Esophagus muscularis mucosa (tissue), 4 donors: ENCODE results near the gene ZNF692. TPM values are rescaled to one million over a fixed set of nuclear protein-coding genes. Genes with fewer than 3 reads are reported as not detected.
A peak's percentile ranks its signal among the peaks of the same experiment; 100 is the strongest.

ENCODE experiments used
- DNase-seq: peaks from one replicate; pipeline ENCODE4 v3.0.0-alpha.2; 2017; ENCODE audit errors: extremely low spot score
- H3K27ac ChIP-seq, 4 donors: fragments of 200-600 bp; sonication (generic); replicated peaks in 1 of 4; 1 replicate in 3 of 4; 2 replicates in 1 of 4; pipeline ENCODE4 v1.5.1; 2016 to 2019; ENCODE audit warnings: mild to moderate bottlenecking in 1 of 4
- H3K27me3 ChIP-seq, 4 donors: fragments of 200-600 bp; sonication (generic); one replicate each; pipeline versions ENCODE4 v1.5.1 to v1.6.0; 2016 to 2019
- H3K36me3 ChIP-seq, 4 donors: fragments of 200-600 bp; sonication (generic); one replicate each; pipeline ENCODE4 v1.5.1; 2016 to 2019
- H3K4me1 ChIP-seq, 4 donors: fragments of 200-600 bp; sonication (generic); one replicate each; pipeline ENCODE4 v1.5.1; 2016 to 2019
- H3K4me3 ChIP-seq, 4 donors: fragments of 200-600 bp; sonication (generic); 1 replicate in 2 of 4; 2 replicates in 2 of 4; pipeline ENCODE4 v1.5.1; 2016 to 2019; ENCODE audit warnings: mild to moderate bottlenecking in 4 of 4, moderate library complexity in 1 of 4
- H3K9me3 ChIP-seq, 4 donors: fragments of 200-600 bp; sonication (generic); 1 replicate in 3 of 4; 2 replicates in 1 of 4; pipeline ENCODE4 v1.5.1; 2016 to 2019
- CTCF ChIP-seq, 3 experiments: fragments of 200-600 bp in 2 of 3; fragments of 450-650 bp in 1 of 3; sonication (generic) in 2 of 3; IDR thresholded peaks; one replicate each; pipeline ENCODE4 v1.5.1; 2017 to 2019; ENCODE audit warnings: antibody characterized with exemption in 3 of 3, mild to moderate bottlenecking in 2 of 3, moderate library complexity in 1 of 3
- EP300 ChIP-seq: sonication (generic); formaldehyde crosslinking; IDR thresholded peaks from one replicate; pipeline ENCODE4 v1.6.1; 2017; ENCODE audit warnings: antibody characterized with exemption
- POLR2A ChIP-seq: fragments of 450-650 bp; IDR thresholded peaks from one replicate; pipeline ENCODE4 v1.6.1; 2017; ENCODE audit warnings: antibody characterized with exemption, moderate library complexity, mild to moderate bottlenecking, low read depth
- POLR2AphosphoS5 ChIP-seq, 2 donors: sonication (generic); formaldehyde crosslinking; IDR thresholded peaks; one replicate each; pipeline ENCODE4 v1.6.1; 2017; ENCODE audit warnings: antibody characterized with exemption in 2 of 2
- WGBS: methylation state at CpG from one replicate; pipeline ENCODE4 v1.1.5; 2018; 5-methylcytosine and 5-hydroxymethylcytosine counted together
- intact Hi-C: fragments of 100-400 bp; cut with DNase I; formaldehyde crosslinking; loops from one replicate; pipeline ENCODE4 v1.15.1; 2023
- total RNA-seq, 4 donors: library from RNA; depleted of rRNA; stranded (reverse); fragments of >200 nt; gene quantifications; one replicate each; pipeline versions ENCODE4 v1.1.0 to v1.2.1, GENCODE V29; 2016

ZNF692 gene
- total RNA-seq, 4 donors from 2014 or later: 19.4 to 37.3 (median 30.5) TPM

- Histone ChIP-seq H3K4me3 (no peak overlapping the region), H3K9me3 (no peaks in the 10 kb centered on the region), H3K36me3 (peaks cover 44 to 78% (median 77%) of the 10 kb centered on the region in 4 donors), H3K27me3 (no peaks in the 10 kb centered on the region), H3K4me1 (peaks cover 3 to 7% (median 5%) of the 10 kb centered on the region in 4 donors), H3K27ac (no peak overlapping the region)
- no peak for DNase-seq
- no peak for TF ChIP-seq CTCF (IDR thresholded peaks at IDR 0.05)
- whole genome bisulfite sequencing: 97% methylated on average over 30 of the region's 72 CpGs
- intact Hi-C loops: no loop called here
Measured at GRCh38 chr1:248847956-248848561, 10.8 kb downstream of the ZNF692 start.

DNA sequence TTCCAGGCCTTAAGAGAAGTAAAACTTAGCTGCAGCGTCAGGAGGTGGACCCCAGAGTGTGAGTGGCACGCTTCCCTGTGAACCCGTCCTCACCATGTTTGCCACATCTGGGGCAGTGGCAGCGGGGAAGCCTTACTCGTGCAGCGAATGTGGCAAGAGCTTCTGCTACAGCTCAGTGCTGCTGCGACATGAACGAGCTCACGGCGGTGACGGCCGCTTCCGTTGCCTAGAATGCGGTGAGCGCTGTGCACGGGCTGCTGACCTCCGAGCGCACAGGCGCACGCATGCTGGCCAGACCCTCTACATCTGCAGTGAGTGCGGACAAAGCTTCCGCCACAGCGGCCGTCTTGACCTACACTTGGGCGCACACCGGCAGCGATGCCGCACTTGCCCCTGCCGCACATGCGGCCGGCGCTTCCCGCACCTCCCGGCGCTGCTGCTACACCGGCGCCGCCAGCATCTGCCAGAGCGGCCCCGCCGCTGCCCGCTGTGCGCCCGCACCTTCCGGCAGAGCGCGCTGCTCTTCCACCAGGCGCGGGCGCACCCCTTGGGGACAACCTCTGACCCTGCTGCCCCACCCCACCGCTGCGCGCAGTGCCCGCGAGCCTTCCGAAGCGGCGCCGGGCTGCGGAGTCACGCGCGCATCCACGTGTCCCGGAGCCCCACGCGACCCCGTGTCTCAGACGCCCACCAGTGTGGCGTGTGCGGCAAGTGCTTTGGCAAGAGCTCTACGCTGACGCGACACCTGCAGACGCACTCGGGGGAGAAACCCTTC, 11.5 kb downstream of the ZNF692 start:
- no peak for DNase-seq
- Histone ChIP-seq H3K4me1 (peaks cover 9 to 14% (median 11%) of the 10 kb centered on the region in 4 donors), H3K27me3 (no peaks in the 10 kb centered on the region), H3K36me3 (peaks cover 44 to 82% (median 77%) of the 10 kb centered on the region in 4 donors), H3K27ac (no peak overlapping the region), H3K9me3 (no peaks in the 10 kb centered on the region), H3K4me3 (no peak overlapping the region)
- WGBS: 90% methylated on average over 65 of the region's 76 CpGs
- no peak for TF ChIP-seq CTCF (IDR thresholded peaks at IDR 0.05)
- no peak for TF ChIP-seq POLR2AphosphoS5 (IDR thresholded peaks at IDR 0.05)
- no peak for TF ChIP-seq POLR2A
- no peak for TF ChIP-seq EP300
- intact Hi-C loops: no loop called here

DNA sequence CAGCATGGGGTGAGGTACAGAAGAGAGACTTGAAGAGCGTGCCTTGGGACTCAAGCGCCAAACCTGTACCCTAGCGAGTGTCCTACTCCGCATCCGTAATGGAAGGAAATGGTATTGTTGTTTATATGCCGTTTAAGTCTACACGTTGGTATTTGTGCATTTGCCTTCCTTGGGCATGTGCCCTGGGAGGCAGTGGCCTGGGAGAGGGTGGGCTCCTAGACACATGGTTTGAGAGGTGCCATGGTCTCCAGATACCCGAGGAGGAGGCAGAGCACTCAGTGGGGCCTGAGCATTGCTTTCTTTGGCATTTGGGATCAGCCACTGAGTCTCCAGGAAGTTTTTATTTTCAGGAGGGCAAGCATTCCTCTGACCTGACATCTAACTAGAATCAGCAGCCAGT, 14.4 kb downstream of the ZNF692 start:
- Histone ChIP-seq H3K9me3 (no peaks in the 10 kb centered on the region), H3K4me1 (peaks cover 38 to 42% (median 40%) of the 10 kb centered on the region in 4 donors), H3K27ac (no peak overlapping the region), H3K36me3 (peaks cover 40 to 57% (median 53%) of the 10 kb centered on the region in 4 donors), H3K4me3 (no peak overlapping the region), H3K27me3 (no peaks in the 10 kb centered on the region)
- intact Hi-C loops: no loop called here
- TF ChIP-seq CTCF (IDR thresholded peaks at IDR 0.05): no peak
- TF ChIP-seq POLR2AphosphoS5 (IDR thresholded peaks at IDR 0.05): no peak
- TF ChIP-seq POLR2A: no peak
- TF ChIP-seq EP300: no peak
- WGBS: 95% methylated on average over 8 of the region's 8 CpGs
- no peak for DNase-seq

DNA sequence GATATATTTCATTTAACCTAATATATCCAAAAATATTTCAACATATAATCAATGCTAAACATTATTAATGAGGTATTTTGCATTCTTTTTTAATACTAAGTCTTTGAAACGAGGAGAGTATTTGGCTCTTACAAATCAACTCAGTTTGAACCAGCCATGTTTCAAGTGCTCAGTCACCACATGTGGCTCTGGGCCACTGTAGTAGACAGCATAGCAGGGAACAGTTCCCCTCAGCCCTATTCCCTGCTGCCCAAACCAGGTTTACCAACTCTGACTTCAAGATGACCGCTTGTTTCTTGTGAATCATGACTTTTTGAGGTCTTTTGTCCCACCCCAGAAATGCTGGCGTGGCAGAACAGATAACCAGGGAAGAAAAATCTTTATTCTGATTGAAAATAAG, 15.2 kb downstream of the ZNF692 start:
- intact Hi-C loops: no loop called here
- no peaks in the 10 kb centered on the region for H3K9me3 ChIP-seq
- H3K4me1 ChIP-seq: peaks cover 44 to 47% (median 46%) of the 10 kb centered on the region in 4 donors
- 90% methylated on average over 3 of the region's 3 CpGs for WGBS
- no peak overlapping the region for H3K4me3 ChIP-seq
- DNase-seq: no peak
- no peaks in the 10 kb centered on the region for H3K27me3 ChIP-seq
- peaks cover 34 to 49% (median 44%) of the 10 kb centered on the region in 4 donors for H3K36me3 ChIP-seq
- H3K27ac ChIP-seq: peak overlapping the region in 1 of 4 donors; percentile 72
- TF ChIP-seq CTCF (IDR thresholded peaks at IDR 0.05) (no peak), POLR2AphosphoS5 (IDR thresholded peaks at IDR 0.05) (no peak), POLR2A (no peak), EP300 (no peak)
